Measurements from ENCODE around the gene POLD2. TPM values are rescaled to one million over a fixed set of nuclear protein-coding genes. Genes with fewer than 3 reads are reported as not detected.

The POLD2 gene
- total and polyA plus RNA-seq, 2 of the 13 experiments (the other 11 are each of a cell fraction or from before 2014, with no cell fraction given): 87.6 to 95.1 TPM

DNA sequence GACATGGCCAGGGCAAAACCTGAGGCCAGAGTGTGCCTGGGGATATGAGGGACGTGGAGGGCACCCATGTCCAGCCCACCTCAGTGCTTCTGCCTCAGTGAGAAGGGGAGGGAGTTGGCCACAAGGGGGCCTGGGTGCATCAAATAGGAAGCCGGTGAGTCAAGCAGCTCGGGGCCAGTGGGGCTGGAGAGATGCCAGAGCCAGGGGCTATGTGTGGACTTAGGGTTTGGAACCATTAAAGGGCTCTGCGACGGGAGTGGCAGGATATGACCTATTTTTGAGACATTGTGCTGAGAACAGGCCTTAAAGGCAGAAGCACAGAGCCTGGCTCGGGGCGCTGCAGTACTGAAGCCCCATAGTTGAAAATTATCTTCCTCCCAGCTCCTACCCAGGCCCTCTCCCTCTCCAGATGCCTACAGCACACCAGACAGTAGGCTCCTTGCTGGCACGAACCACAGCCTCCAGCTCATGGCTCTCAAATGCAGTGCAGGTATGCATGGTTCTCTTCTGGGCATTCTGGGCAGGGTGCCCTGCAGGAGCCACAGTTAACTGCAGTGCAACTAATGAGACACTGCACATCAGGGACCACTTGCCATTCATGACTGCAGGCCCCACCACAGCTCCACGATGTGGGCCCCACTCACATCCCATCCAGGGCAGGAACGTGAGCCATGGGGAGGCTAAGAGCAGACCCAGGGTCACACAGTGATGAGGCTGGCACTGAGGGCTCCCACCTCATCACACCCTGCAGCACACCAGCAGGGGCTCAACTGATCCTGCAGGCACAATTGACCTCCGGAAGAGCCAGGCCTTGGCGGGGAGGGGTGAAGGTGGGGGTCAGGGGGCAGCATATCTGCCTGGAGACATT, 50.8 kb downstream of the POLD2 start (continued):
- TF ChIP-seq, protein P1, sequence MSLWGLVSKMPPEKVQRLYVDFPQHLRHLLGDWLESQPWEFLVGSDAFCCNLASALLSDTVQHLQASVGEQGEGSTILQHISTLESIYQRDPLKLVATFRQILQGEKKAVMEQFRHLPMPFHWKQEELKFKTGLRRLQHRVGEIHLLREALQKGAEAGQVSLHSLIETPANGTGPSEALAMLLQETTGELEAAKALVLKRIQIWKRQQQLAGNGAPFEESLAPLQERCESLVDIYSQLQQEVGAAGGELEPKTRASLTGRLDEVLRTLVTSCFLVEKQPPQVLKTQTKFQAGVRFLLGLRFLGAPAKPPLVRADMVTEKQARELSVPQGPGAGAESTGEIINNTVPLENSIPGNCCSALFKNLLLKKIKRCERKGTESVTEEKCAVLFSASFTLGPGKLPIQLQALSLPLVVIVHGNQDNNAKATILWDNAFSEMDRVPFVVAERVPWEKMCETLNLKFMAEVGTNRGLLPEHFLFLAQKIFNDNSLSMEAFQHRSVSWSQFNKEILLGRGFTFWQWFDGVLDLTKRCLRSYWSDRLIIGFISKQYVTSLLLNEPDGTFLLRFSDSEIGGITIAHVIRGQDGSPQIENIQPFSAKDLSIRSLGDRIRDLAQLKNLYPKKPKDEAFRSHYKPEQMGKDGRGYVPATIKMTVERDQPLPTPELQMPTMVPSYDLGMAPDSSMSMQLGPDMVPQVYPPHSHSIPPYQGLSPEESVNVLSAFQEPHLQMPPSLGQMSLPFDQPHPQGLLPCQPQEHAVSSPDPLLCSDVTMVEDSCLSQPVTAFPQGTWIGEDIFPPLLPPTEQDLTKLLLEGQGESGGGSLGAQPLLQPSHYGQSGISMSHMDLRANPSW (CRISPR knock-in tag; IDR thresholded peaks at IDR 0.05; ENCODE audit: borderline replicate concordance): no peak
- TF ChIP-seq ZNF781 (CRISPR knock-in tag; IDR thresholded peaks at IDR 0.05; ENCODE audit: borderline replicate concordance, not compliant biosample characterization) (no peak), JUNB (CRISPR knock-in tag; IDR thresholded peaks at IDR 0.05; ENCODE audit: borderline replicate concordance) (no peak), PAXIP1 (CRISPR knock-in tag; conservative IDR thresholded peaks at IDR 0.05) (no peak), MIER2 (CRISPR knock-in tag; IDR thresholded peaks at IDR 0.05) (no peak), MED8 (CRISPR knock-in tag; IDR thresholded peaks at IDR 0.05; ENCODE audit: insufficient replicate concordance) (no peak), U2AF1 (optimal IDR thresholded peaks at IDR 0.05; ENCODE audit: low read depth, low read length) (no peak), ATAD3A (CRISPR knock-in tag; IDR thresholded peaks at IDR 0.05) (no peak), WIZ (CRISPR knock-in tag; IDR thresholded peaks at IDR 0.05) (no peak), ZBTB20 (CRISPR knock-in tag; IDR thresholded peaks at IDR 0.05; ENCODE audit: borderline replicate concordance, low read depth) (no peak), RFX3 (CRISPR knock-in tag; IDR thresholded peaks at IDR 0.05) (no peak), ZC3H13 (CRISPR knock-in tag; IDR thresholded peaks at IDR 0.05) (no peak), ZFP41 (CRISPR knock-in tag; IDR thresholded peaks at IDR 0.05; ENCODE audit: borderline replicate concordance) (no peak), TGIF2 (CRISPR knock-in tag; IDR thresholded peaks at IDR 0.05) (no peak; the same call in 1 of the 2 replicates), NFYB (CRISPR knock-in tag; IDR thresholded peaks at IDR 0.05) (no peak), ZFY (CRISPR knock-in tag; IDR thresholded peaks at IDR 0.05) (0 out of 2 replicates have a peak, but pooled peaks have one; percentile 6)
- TF ChIP-seq, protein P2, sequence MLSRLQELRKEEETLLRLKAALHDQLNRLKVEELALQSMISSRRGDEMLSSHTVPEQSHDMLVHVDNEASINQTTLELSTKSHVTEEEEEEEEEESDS (CRISPR knock-in tag; IDR thresholded peaks at IDR 0.05; ENCODE audit: borderline replicate concordance): no peak
